Fibroblast of lung (primary cell): ENCODE results near the gene MROH2A. TPM values are rescaled to one million over a fixed set of nuclear protein-coding genes. Genes with fewer than 3 reads are reported as not detected.

Source experiments
- DNase-seq, 2 donors: peaks; one replicate each; pipeline versions ENCODE4 v3.0.0 to v3.0.0-alpha.2; 2010; ENCODE audit warnings: low read depth in 2 of 2
- H2AFZ ChIP-seq: 2 replicates; pipeline ENCODE4 v1.5.1; 2012; ENCODE audit warnings: low read length, control low read depth, inconsistent platforms
- H3K27ac ChIP-seq: 2 replicates; pipeline ENCODE4 v1.5.1; 2011; ENCODE audit warnings: low read length, control low read depth; ENCODE audit not compliant: insufficient read depth
- H3K27me3 ChIP-seq: 2 replicates; pipeline ENCODE4 v1.5.1; 2011; ENCODE audit warnings: mild to moderate bottlenecking, low read length; ENCODE audit not compliant: control insufficient read depth, insufficient read depth
- H3K36me3 ChIP-seq: 2 replicates; pipeline ENCODE4 v1.5.1; 2011; ENCODE audit warnings: low read length; ENCODE audit not compliant: control insufficient read depth, insufficient read depth
- H3K4me1 ChIP-seq: 2 replicates; pipeline ENCODE4 v1.5.1; 2011; ENCODE audit warnings: low read length; ENCODE audit not compliant: control insufficient read depth, insufficient read depth; ENCODE audit errors: extremely low read depth
- H3K4me2 ChIP-seq: 2 replicates; pipeline ENCODE4 v1.5.1; 2011; ENCODE audit warnings: low read length, control low read depth; ENCODE audit not compliant: insufficient read depth; ENCODE audit errors: extremely low read depth
- H3K4me3 ChIP-seq, 4 experiments: fragments of 200-600 bp in 1 of 4; sonication (generic) in 1 of 4; replicated peaks in 1 of 4; 2 replicates each; pipeline ENCODE4 v1.5.1; 2011 to 2016; ENCODE audit warnings: low read length in 4 of 4, low read depth in 3 of 4, mild to moderate bottlenecking in 3 of 4, control low read depth in 2 of 4, inconsistent platforms in 1 of 4, mixed read lengths in 1 of 4; ENCODE audit not compliant: insufficient read depth in 1 of 4; ENCODE audit errors: control extremely low read depth in 1 of 4
- H3K79me2 ChIP-seq: 2 replicates; pipeline ENCODE4 v1.5.1; 2012; ENCODE audit warnings: mild to moderate bottlenecking, low read length, inconsistent platforms; ENCODE audit not compliant: control insufficient read depth, insufficient read depth
- H3K9ac ChIP-seq: 2 replicates; pipeline ENCODE4 v1.5.1; 2011; ENCODE audit warnings: mild to moderate bottlenecking, low read length, control low read depth; ENCODE audit not compliant: insufficient read depth
- H3K9me3 ChIP-seq: 2 replicates; pipeline ENCODE4 v1.5.1; 2012; ENCODE audit warnings: low read depth, low read length; ENCODE audit not compliant: control insufficient read depth, insufficient read depth
- H4K20me1 ChIP-seq: 2 replicates; pipeline ENCODE4 v1.5.1; 2011; ENCODE audit warnings: low read length; ENCODE audit not compliant: control insufficient read depth, insufficient read depth; ENCODE audit errors: extremely low read depth
- CTCF ChIP-seq, 2 donors: IDR thresholded peaks in 1 of 2; conservative IDR thresholded peaks in 1 of 2; 1 replicate in 1 of 2; 2 replicates in 1 of 2; pipeline ENCODE4 v1.5.1; 2011 to 2012; ENCODE audit warnings: low read length in 2 of 2, control low read depth in 1 of 2, inconsistent platforms in 1 of 2, low read depth in 1 of 2, mild to moderate bottlenecking in 1 of 2
- EZH2 ChIP-seq: IDR thresholded peaks from 2 replicates; pipeline ENCODE4 v1.5.1; 2012; ENCODE audit warnings: low read length, control low read depth, mild to moderate bottlenecking; ENCODE audit errors: missing control alignments
- polyA plus RNA-seq, 2 donors: library from polyadenylated mRNA; depleted of rRNA in 1 of 2; stranded (reverse) in 1 of 2; unstranded in 1 of 2; fragments of >200 nt; gene quantifications; 2 replicates each; pipeline ENCODE4 v1.2.1, GENCODE V29; 2011 to 2012; ENCODE audit warnings: missing spikeins in 1 of 2
- total RNA-seq: library from RNA; depleted of rRNA; stranded (reverse); fragments of >200 nt; gene quantifications from 2 replicates; pipeline ENCODE4 v1.2.1, GENCODE V29; 2014

Gene MROH2A
- total and polyA plus RNA-seq, 2 donors (not counting 1 experiment from before 2014, with no cell fraction given) = not detected

GRCh38 chr2:233836359-233836758 is 58.2 kb downstream of the MROH2A start:
- H2AFZ ChIP-seq = no peak overlapping the region
- no peak for DNase-seq
- H3K4me3 ChIP-seq = no peak overlapping the region
- no peaks in the 10 kb centered on the region for H3K9me3 ChIP-seq
- peaks cover 44% of the 10 kb centered on the region for H3K79me2 ChIP-seq
- no peak overlapping the region for H3K27ac ChIP-seq
- no peak overlapping the region for H3K9ac ChIP-seq
- no peak overlapping the region for H3K4me2 ChIP-seq
- no peak for TF ChIP-seq CTCF (conservative IDR thresholded peaks at IDR 0.05 in 1 of 2, IDR thresholded peaks at IDR 0.05 in 1 of 2; ENCODE audit: low read depth in 1 of 2, low read length in 2 of 2)
- no peak for TF ChIP-seq EZH2
- H3K36me3 ChIP-seq = peaks cover 17% of the 10 kb centered on the region
- no peaks in the 10 kb centered on the region for H3K27me3 ChIP-seq
- no peaks in the 10 kb centered on the region for H4K20me1 ChIP-seq
- no peaks in the 10 kb centered on the region for H3K4me1 ChIP-seq

GRCh38 chr2:233837694-233838229 is 59.6 kb downstream of the MROH2A start:
- no peaks in the 10 kb centered on the region for H3K4me1 ChIP-seq

GRCh38 chr2:233838251-233838650 is 60.1 kb downstream of the MROH2A start:
- no peaks in the 10 kb centered on the region for H3K27me3 ChIP-seq
- no peak overlapping the region for H3K9ac ChIP-seq
- no peaks in the 10 kb centered on the region for H3K9me3 ChIP-seq
- H4K20me1 ChIP-seq = no peaks in the 10 kb centered on the region
- no peak for TF ChIP-seq EZH2
- TF ChIP-seq CTCF (conservative IDR thresholded peaks at IDR 0.05 in 1 of 2, IDR thresholded peaks at IDR 0.05 in 1 of 2; ENCODE audit: low read depth in 1 of 2, low read length in 2 of 2) = no peak
- peaks cover 18% of the 10 kb centered on the region for H3K36me3 ChIP-seq
- peaks cover 60% of the 10 kb centered on the region for H3K79me2 ChIP-seq
- no peak overlapping the region for H2AFZ ChIP-seq
- H3K4me2 ChIP-seq = no peak overlapping the region
- H3K4me1 ChIP-seq = no peaks in the 10 kb centered on the region
- H3K27ac ChIP-seq = no peak overlapping the region
- H3K4me3 ChIP-seq = no peak overlapping the region
- no peak for DNase-seq

More at GRCh38 chr2:233837694-233838229, 59.6 kb downstream of the MROH2A start:
- no peak overlapping the region for H3K9ac ChIP-seq
- H3K27ac ChIP-seq = no peak overlapping the region
- DNase-seq = no peak
- H3K4me2 ChIP-seq = no peak overlapping the region
- no peak for TF ChIP-seq EZH2
- no peak for TF ChIP-seq CTCF (conservative IDR thresholded peaks at IDR 0.05 in 1 of 2, IDR thresholded peaks at IDR 0.05 in 1 of 2; ENCODE audit: low read depth in 1 of 2, low read length in 2 of 2)
- H4K20me1 ChIP-seq = no peaks in the 10 kb centered on the region
- H3K9me3 ChIP-seq = no peaks in the 10 kb centered on the region
- no peak overlapping the region for H3K4me3 ChIP-seq
- peaks cover 56% of the 10 kb centered on the region for H3K79me2 ChIP-seq
- H3K27me3 ChIP-seq = no peaks in the 10 kb centered on the region
- H2AFZ ChIP-seq = no peak overlapping the region
- peaks cover 17% of the 10 kb centered on the region for H3K36me3 ChIP-seq
